Measurements from ENCODE around the gene REV3L.
"Not testable (repeated sequence)": the region's sequence is repeated elsewhere in the genome, so short reads cannot be mapped to it uniquely, and the experiment has no call there.

REV3L gene

GRCh38 chr6:111307275-111307858, 175.7 kb downstream of the REV3L start:
- H3K27me3 ChIP-seq (replicated peaks), result no peaks in the 10 kb centered on the region
- peaks cover 2% of the 10 kb centered on the region for H3K36me3 ChIP-seq (replicated peaks)
- in situ Hi-C loops (cut with HindIII; ENCODE audit: low pct_ligation_motif_present, low sequenced_read_pairs), result no loop called here
- no peak for TF ChIP-seq CTCF (IDR thresholded peaks at IDR 0.05; ENCODE audit: low read depth, low read length, missing control alignments)
- H3K4me3 ChIP-seq (ENCODE audit: low read depth, low read length), result no peak overlapping the region
- DNase-seq, result no peak
- H3K27ac ChIP-seq, result no peak overlapping the region

- no peaks in the 10 kb centered on the region for H3K27me3 ChIP-seq (replicated peaks)
- no peak overlapping the region for H3K27ac ChIP-seq
- no peak for TF ChIP-seq CTCF (IDR thresholded peaks at IDR 0.05; ENCODE audit: low read depth, low read length, missing control alignments)
- H3K4me3 ChIP-seq (ENCODE audit: low read depth, low read length), result no peak overlapping the region
- no peak for DNase-seq
- peaks cover 2% of the 10 kb centered on the region for H3K36me3 ChIP-seq (replicated peaks)
- in situ Hi-C loops (cut with HindIII; ENCODE audit: low pct_ligation_motif_present, low sequenced_read_pairs), result no loop called here
These were observed 176.7 kb downstream of the REV3L start for GRCh38 chr6:111306104-111306888.

GRCh38 chr6:111301946-111302345, 181.1 kb downstream of the REV3L start:
- no peak overlapping the region for H3K27ac ChIP-seq
- peaks cover 4% of the 10 kb centered on the region for H3K36me3 ChIP-seq (replicated peaks)
- no peak for TF ChIP-seq CTCF (IDR thresholded peaks at IDR 0.05; ENCODE audit: low read depth, low read length, missing control alignments)
- in situ Hi-C loops (cut with HindIII; ENCODE audit: low pct_ligation_motif_present, low sequenced_read_pairs), result no loop called here
- no peaks in the 10 kb centered on the region for H3K27me3 ChIP-seq (replicated peaks)
- H3K4me3 ChIP-seq (ENCODE audit: low read depth, low read length), result no peak overlapping the region
- no peak for DNase-seq

- H3K36me3 ChIP-seq (replicated peaks); H3K27me3 ChIP-seq (replicated peaks); DNase-seq; in situ Hi-C loops (cut with HindIII; ENCODE audit: low pct_ligation_motif_present, low sequenced_read_pairs); H3K4me3 ChIP-seq (ENCODE audit: low read depth, low read length); H3K27ac ChIP-seq: not testable (repeated sequence)
These were observed 181.8 kb downstream of the REV3L start for GRCh38 chr6:111300938-111301800.

GRCh38 chr6:111297776-111298175, 185.2 kb downstream of the REV3L start:
- H3K4me3 ChIP-seq (ENCODE audit: low read depth, low read length), result no peak overlapping the region
- in situ Hi-C loops (cut with HindIII; ENCODE audit: low pct_ligation_motif_present, low sequenced_read_pairs), result no loop called here
- H3K36me3 ChIP-seq (replicated peaks), result peaks cover 4% of the 10 kb centered on the region
- DNase-seq, result no peak
- no peaks in the 10 kb centered on the region for H3K27me3 ChIP-seq (replicated peaks)
- H3K27ac ChIP-seq, result no peak overlapping the region
- no peak for TF ChIP-seq CTCF (IDR thresholded peaks at IDR 0.05; ENCODE audit: low read depth, low read length, missing control alignments)

- no peak for TF ChIP-seq CTCF (IDR thresholded peaks at IDR 0.05; ENCODE audit: low read depth, low read length, missing control alignments)
- in situ Hi-C loops (cut with HindIII; ENCODE audit: low pct_ligation_motif_present, low sequenced_read_pairs), result no loop called here
- no peak overlapping the region for H3K4me3 ChIP-seq (ENCODE audit: low read depth, low read length)
- no peak for DNase-seq
- H3K27me3 ChIP-seq (replicated peaks), result no peaks in the 10 kb centered on the region
- no peak overlapping the region for H3K27ac ChIP-seq
- peaks cover under 1% of the 10 kb centered on the region for H3K36me3 ChIP-seq (replicated peaks)
These were observed 188.5 kb downstream of the REV3L start for GRCh38 chr6:111294374-111294967.
